HepG2 (cell line): ENCODE measurements around the gene SHC1. TPM values are rescaled to one million over a fixed set of nuclear protein-coding genes. Genes with fewer than 3 reads are reported as not detected.
A peak's percentile ranks its signal among the peaks of the same experiment; 100 is the strongest.

Source experiments
- ARNT2 ChIP-seq: sonication (generic); formaldehyde crosslinking; IDR thresholded peaks from 2 replicates; pipeline ENCODE4 v1.8.0; 2022; ENCODE audit warnings: mild to moderate bottlenecking, low read depth, missing genetic modification reagents, moderate library complexity
- ATM ChIP-seq: fragments of 450-650 bp; IDR thresholded peaks from 2 replicates; pipeline ENCODE4 v1.7.1; 2017; ENCODE audit warnings: mild to moderate bottlenecking, borderline replicate concordance
- DMAP1 ChIP-seq: IDR thresholded peaks from 2 replicates; pipeline ENCODE4 v1.6.1; 2016
- ELF3 ChIP-seq: IDR thresholded peaks from 2 replicates; pipeline ENCODE4 v1.6.1; 2016; ENCODE audit warnings: missing genetic modification reagents, missing compliant biosample characterization
- FOXA1 ChIP-seq, 2 experiments: fragments of 450-650 bp in 1 of 2; sonication (generic) in 1 of 2; formaldehyde crosslinking in 1 of 2; IDR thresholded peaks; 2 replicates each; pipeline versions ENCODE4 v1.4.0 to v1.6.1; 2016 to 2020; ENCODE audit warnings: missing genetic modification reagents in 1 of 2
- GPBP1L1 ChIP-seq: sonication (generic); formaldehyde crosslinking; IDR thresholded peaks from 2 replicates; pipeline ENCODE4 v1.5.0; 2020; ENCODE audit warnings: mild to moderate bottlenecking, missing genetic modification reagents
- LCORL ChIP-seq, 2 experiments: fragments of 450-650 bp in 1 of 2; sonication (generic) in 1 of 2; formaldehyde crosslinking in 1 of 2; IDR thresholded peaks; 2 replicates each; pipeline versions ENCODE4 v1.5.0 to v1.6.1; 2017 to 2020; ENCODE audit warnings: antibody characterized with exemption in 1 of 2, missing genetic modification reagents in 1 of 2
- MIXL1 ChIP-seq: IDR thresholded peaks from 2 replicates; pipeline ENCODE4 v1.6.1; 2016
- SAFB2 ChIP-seq: sonication (generic); formaldehyde crosslinking; IDR thresholded peaks from 2 replicates; pipeline ENCODE4 v1.5.1; 2020; ENCODE audit warnings: missing genetic modification reagents, low read depth, mild to moderate bottlenecking, borderline replicate concordance
- SETDB1 ChIP-seq: sonication (generic); formaldehyde crosslinking; IDR thresholded peaks from 2 replicates; pipeline ENCODE4 v1.5.1; 2020; ENCODE audit warnings: missing genetic modification reagents, mild to moderate bottlenecking, borderline replicate concordance
- TEAD2 ChIP-seq: sonication (generic); formaldehyde crosslinking; IDR thresholded peaks from 2 replicates; pipeline ENCODE4 v1.9.0; 2021; ENCODE audit warnings: missing genetic modification reagents
- TEAD3 ChIP-seq: optimal IDR thresholded peaks from 2 replicates; pipeline ENCODE3; 2016; ENCODE audit warnings: borderline replicate concordance
- WIZ ChIP-seq: sonication (generic); formaldehyde crosslinking; IDR thresholded peaks from 2 replicates; pipeline ENCODE4 v1.5.1; 2020; ENCODE audit warnings: mild to moderate bottlenecking, missing genetic modification reagents
- ZKSCAN8 ChIP-seq: IDR thresholded peaks from 2 replicates; pipeline ENCODE4 v1.6.1; 2016; ENCODE audit warnings: borderline replicate concordance, missing genetic modification reagents, missing compliant biosample characterization
- ZNF556 ChIP-seq: sonication (generic); formaldehyde crosslinking; IDR thresholded peaks from 2 replicates; pipeline ENCODE4 v1.4.0; 2020; ENCODE audit warnings: mild to moderate bottlenecking, missing genetic modification reagents, borderline replicate concordance
- ZNF607 ChIP-seq: sonication (generic); formaldehyde crosslinking; IDR thresholded peaks from 2 replicates; pipeline ENCODE4 v1.5.1; 2020; ENCODE audit warnings: missing genetic modification reagents, mild to moderate bottlenecking, borderline replicate concordance
- ZSCAN29 ChIP-seq: sonication (generic); formaldehyde crosslinking; conservative IDR thresholded peaks from 2 replicates; pipeline ENCODE4 v1.4.0; 2020; ENCODE audit warnings: mild to moderate bottlenecking, missing genetic modification reagents
- polyA plus RNA-seq, 8 experiments: library from polyadenylated mRNA; depleted of rRNA in 3 of 8; stranded (reverse) in 7 of 8; unstranded in 1 of 8; fragments of >200 nt; fragmentation: Illumina TruSeq in 4 of 8; extraction: Trizol in 4 of 8; gene quantifications; 2 replicates each; pipeline versions ENCODE4 v1.2.1 to v1.2.3, GENCODE V29; 2011 to 2016; ENCODE audit warnings: low read depth in 4 of 8, missing spikeins in 1 of 8, mixed read lengths in 1 of 8; ENCODE audit not compliant: insufficient read depth in 1 of 8
- total RNA-seq, 5 experiments: library from RNA; depleted of rRNA; stranded (reverse); fragments of >200 nt; fragmentation: Illumina TruSeq; extraction: Trizol; gene quantifications; 2 replicates each; pipeline ENCODE4 v1.2.3, GENCODE V29; 2016; ENCODE audit warnings: low read depth in 1 of 5
- TF ChIP-seq, protein P1 (sequence below): sonication (generic); formaldehyde crosslinking; IDR thresholded peaks from 2 replicates; pipeline ENCODE4 v1.8.0; 2022; ENCODE audit warnings: missing genetic modification reagents, low read depth, mild to moderate bottlenecking, borderline replicate concordance
- TF ChIP-seq, protein P2 (sequence below), 2 experiments: sonication (generic) in 1 of 2; formaldehyde crosslinking in 1 of 2; IDR thresholded peaks; 2 replicates each; pipeline versions ENCODE4 v1.4.0 to v1.6.1; 2018 to 2020; ENCODE audit warnings: missing genetic modification reagents in 2 of 2, borderline replicate concordance in 1 of 2, low read depth in 1 of 2, mild to moderate bottlenecking in 1 of 2, missing biosample characterization in 1 of 2
- TF ChIP-seq, protein P3 (sequence below): sonication (generic); formaldehyde crosslinking; IDR thresholded peaks from 2 replicates; pipeline ENCODE4 v1.4.0; 2020; ENCODE audit warnings: mild to moderate bottlenecking, missing genetic modification reagents

The SHC1 gene
- total and polyA plus RNA-seq, 2 of the 13 experiments (the other 11 are each of a cell fraction or from before 2014, with no cell fraction given) = 52.0 to 137 TPM

DNA sequence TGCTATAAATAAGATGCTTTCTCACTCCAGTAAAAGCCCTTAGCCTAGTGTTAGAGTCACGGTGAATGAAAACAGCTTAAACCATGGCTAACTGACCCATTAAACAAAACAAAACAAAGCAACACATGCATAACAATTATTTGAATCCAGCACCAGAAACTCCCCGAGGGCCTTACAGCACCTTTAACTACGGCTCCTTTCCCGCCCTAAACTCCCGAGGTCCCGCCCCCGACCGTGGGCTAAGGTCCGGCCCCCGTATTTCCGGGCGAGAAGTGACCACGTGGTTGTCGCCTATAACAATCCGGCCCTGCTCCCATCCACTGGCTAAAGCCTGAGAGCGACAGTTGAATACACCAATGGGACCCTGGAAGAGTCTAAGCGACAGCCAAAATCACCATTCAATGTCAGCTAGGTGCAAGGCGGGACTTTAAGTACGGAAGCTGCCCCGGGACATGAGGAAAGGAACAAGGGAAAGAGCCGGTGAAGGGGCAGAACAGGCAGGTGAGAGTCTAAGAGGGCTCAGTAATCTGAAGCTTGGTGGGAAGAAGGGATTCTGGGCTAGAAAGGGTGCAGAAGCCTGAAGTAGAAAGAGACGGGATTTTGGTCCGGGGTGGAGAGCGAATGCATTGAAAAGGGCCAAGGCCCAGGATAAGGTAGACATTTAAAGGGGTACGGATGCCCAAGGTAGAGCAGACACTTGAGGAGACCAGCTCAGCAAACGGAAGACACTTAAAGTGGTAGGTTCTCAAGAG, 12.5 kb upstream of the SHC1 start, which contains the start of gene FLAD1 (continued):
- no peak for TF ChIP-seq SAFB2 (CRISPR knock-in tag)
- TF ChIP-seq ZNF556 = no peak; the same call in 1 of the 2 replicates
- TF ChIP-seq, protein P1, sequence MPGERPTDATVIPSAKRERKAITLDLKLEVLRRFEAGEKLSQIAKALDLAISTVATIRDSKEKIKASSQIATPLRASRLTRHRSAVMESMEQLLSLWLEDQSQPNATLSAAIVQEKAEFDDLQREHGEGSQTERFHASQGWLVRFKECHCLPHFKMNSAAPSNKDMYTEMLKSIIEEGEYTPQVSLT = no peak
- no peak for TF ChIP-seq ARNT2 (CRISPR knock-in tag)
- TF ChIP-seq WIZ (CRISPR knock-in tag) = no peak
- no peak for TF ChIP-seq LCORL (IDR thresholded peaks at IDR 0.05)
- TF ChIP-seq LCORL (CRISPR knock-in tag; IDR thresholded peaks at IDR 0.05) = no peak
- TF ChIP-seq ZKSCAN8 (CRISPR knock-in tag) = peak; percentile 31; the same call in 1 of the 2 replicates
- TF ChIP-seq SETDB1 (CRISPR knock-in tag) = no peak
- TF ChIP-seq DMAP1 (CRISPR knock-in tag) = peak; percentile 77; the same call in 1 of the 2 replicates
- TF ChIP-seq TEAD2 (CRISPR knock-in tag) = 0 out of 2 replicates have a peak, but pooled peaks have one; percentile 41
- TF ChIP-seq, protein P2, sequence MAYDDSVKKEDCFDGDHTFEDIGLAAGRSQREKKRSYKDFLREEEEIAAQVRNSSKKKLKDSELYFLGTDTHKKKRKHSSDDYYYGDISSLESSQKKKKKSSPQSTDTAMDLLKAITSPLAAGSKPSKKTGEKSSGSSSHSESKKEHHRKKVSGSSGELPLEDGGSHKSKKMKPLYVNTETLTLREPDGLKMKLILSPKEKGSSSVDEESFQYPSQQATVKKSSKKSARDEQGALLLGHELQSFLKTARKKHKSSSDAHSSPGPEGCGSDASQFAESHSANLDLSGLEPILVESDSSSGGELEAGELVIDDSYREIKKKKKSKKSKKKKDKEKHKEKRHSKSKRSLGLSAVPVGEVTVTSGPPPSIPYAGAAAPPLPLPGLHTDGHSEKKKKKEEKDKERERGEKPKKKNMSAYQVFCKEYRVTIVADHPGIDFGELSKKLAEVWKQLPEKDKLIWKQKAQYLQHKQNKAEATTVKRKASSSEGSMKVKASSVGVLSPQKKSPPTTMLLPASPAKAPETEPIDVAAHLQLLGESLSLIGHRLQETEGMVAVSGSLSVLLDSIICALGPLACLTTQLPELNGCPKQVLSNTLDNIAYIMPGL (CRISPR knock-in tag; IDR thresholded peaks at IDR 0.05; ENCODE audit: borderline replicate concordance in 1 of 2, low read depth in 1 of 2) = 0 out of 4 replicates have a peak, but pooled peaks of 1 of the 2 experiments have one; percentile 25
- no peak for TF ChIP-seq GPBP1L1 (CRISPR knock-in tag)
- TF ChIP-seq MIXL1 (CRISPR knock-in tag) = peak; percentile 51; the same call in 1 of the 2 replicates
- no peak for TF ChIP-seq ZNF607 (CRISPR knock-in tag)
- TF ChIP-seq, protein P3, sequence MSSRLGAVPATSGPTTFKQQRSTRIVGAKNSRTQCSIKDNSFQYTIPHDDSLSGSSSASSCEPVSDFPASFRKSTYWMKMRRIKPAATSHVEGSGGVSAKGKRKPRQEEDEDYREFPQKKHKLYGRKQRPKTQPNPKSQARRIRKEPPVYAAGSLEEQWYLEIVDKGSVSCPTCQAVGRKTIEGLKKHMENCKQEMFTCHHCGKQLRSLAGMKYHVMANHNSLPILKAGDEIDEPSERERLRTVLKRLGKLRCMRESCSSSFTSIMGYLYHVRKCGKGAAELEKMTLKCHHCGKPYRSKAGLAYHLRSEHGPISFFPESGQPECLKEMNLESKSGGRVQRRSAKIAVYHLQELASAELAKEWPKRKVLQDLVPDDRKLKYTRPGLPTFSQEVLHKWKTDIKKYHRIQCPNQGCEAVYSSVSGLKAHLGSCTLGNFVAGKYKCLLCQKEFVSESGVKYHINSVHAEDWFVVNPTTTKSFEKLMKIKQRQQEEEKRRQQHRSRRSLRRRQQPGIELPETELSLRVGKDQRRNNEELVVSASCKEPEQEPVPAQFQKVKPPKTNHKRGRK (CRISPR knock-in tag) = no peak
- TF ChIP-seq TEAD3 (CRISPR knock-in tag) = no peak
- peak; percentile 68 for TF ChIP-seq ELF3 (CRISPR knock-in tag)
- TF ChIP-seq FOXA1 (IDR thresholded peaks at IDR 0.05) = no peak
- no peak for TF ChIP-seq FOXA1 (CRISPR knock-in tag; IDR thresholded peaks at IDR 0.05)
- no peak for TF ChIP-seq ZSCAN29 (CRISPR knock-in tag)
- no peak for TF ChIP-seq ATM
